HG02678 (cell line): ENCODE data around the gene C8G.

Experiments used
- ATAC-seq: cut with Tn5 transposase; IDR thresholded peaks from one replicate; pipeline ENCODE4 v1.9.1; 2021; ENCODE audit warnings: mild to moderate bottlenecking, moderate library complexity; ENCODE audit not compliant: unreplicated experiment

Gene C8G

DNA sequence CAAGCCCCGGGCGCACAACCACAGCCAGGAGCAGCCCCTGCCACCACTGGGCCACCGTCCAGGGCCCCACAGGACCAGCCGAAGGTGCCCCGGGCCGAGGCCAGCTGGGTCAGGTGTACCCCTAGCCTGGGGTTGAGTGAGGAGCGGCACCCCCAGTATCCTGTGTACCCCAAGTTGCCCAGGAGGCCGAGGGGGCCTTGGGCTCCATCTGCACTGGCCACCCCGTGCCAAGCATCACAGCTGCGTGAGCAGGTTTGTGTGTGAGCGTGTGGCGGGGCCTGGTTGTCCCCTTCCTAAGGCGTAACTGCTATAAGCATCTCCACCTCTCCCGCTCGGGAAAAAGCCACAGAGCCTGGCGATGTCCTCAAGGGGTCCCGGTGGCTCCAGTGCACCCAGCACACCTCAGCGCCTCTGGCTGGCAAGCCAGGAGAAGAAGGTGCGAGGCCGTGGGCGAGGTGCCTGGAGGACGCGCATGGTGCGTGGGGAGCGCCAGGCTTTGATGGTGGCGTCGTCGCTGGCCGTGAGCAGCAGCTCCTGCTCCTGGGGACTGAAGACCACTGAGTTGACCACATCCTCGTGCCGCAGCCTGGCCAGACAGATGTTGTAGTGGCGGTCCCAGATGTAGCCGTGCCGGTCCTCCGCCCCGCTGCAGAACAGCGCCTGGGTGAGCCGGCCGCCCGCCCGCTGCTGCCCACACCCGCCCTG lies 4.4 kb upstream of the C8G start:
- no peak for ATAC-seq

DNA sequence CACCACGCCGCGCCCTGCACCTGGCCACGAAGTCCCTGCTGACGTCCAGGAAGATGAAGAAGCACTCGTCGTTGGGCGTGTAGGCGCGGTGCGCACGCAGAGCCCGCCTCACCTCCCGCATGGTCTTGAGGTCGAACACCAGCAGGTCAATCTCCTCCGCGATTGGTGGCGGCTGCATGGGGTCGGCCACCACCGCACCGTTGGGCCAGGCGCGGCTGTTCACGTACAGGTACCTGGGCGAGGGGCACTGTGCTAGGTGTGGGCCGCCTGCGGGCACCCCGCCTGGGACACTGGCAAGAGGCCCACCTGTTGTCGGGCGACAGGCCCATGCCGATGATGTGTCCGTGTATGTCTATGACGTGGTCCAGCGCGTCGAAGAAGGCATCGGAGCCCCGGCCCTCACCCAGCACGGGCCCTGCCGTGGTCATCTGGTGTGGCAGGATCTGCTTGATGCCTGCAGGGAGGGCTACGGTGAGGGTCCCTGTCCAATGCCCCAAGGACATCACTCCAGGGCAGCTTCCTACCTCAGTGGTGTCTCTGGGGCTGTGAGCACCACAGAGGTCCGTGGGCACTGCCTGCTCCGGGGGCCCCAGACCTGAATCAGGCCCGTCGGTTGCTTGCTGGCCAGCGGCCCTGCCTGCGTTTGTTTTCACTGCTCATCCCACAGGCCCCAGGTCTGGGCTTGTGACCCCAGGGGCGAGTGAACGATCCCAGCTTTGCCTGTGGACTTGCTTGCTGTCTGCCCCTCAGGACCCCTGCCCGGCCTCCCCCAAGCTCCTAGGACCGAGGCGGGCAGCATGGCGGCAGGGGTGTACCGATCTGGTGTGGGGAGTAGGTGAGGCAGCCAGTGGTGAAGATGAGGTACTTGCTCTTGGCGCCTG lies 3.6 kb upstream of the C8G start:
- no peak for ATAC-seq

DNA sequence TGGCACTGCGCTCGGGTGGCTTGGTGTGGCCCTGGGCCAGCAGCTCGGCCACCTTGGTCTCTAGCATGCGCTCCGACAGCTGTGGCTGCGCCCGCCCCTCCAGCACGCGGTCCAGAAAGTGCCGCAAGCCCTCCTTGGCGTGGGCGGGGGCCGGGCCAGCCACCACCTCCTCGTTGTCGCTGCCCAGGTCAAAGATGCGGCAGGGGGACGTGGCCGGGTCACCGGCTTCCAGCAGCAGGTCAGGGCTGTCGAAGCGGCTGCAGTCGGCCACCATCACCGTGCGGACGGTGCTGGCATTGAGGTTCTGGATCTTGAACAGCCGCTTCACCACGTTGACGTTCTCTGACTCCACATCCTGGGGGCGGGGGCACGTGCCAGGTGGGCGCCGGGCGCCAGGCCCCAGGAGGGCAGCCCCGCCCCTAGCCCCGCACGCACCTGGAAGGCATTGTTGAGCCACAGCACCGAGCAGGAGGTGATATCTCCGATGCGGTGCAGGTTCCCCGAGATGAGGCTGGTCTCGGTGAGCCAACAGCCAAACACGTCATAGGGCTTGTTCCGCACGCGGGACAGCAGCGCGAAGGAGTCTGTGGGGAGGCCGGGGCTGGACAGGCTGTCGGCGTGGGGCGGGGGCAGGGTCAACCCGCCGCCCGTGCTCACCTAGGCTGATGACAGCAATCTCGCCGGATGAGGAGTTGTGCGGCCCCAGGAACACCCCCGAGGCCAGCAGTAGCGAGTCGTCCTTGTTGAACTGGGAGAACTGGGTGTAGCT lies 2.7 kb upstream of the C8G start:
- no peak for ATAC-seq

DNA sequence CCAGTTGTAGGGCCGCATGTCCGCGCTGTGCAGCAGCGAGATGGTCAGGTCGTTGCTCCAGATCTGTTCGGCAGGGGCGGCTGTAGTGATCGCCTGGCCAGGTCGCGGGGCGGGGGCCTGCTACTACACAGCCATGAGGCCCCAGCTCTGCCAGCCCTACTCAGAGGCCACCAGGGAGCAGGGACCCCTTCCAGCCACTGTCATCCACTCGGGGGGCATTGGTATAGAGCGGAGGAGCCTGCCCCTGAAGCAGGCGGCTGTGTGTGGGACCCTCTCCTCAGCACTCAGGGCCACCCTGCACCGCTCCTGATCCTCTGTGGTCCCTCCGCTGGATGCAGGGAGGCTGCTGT lies 2.2 kb upstream of the C8G start:
- ATAC-seq: no peak

DNA sequence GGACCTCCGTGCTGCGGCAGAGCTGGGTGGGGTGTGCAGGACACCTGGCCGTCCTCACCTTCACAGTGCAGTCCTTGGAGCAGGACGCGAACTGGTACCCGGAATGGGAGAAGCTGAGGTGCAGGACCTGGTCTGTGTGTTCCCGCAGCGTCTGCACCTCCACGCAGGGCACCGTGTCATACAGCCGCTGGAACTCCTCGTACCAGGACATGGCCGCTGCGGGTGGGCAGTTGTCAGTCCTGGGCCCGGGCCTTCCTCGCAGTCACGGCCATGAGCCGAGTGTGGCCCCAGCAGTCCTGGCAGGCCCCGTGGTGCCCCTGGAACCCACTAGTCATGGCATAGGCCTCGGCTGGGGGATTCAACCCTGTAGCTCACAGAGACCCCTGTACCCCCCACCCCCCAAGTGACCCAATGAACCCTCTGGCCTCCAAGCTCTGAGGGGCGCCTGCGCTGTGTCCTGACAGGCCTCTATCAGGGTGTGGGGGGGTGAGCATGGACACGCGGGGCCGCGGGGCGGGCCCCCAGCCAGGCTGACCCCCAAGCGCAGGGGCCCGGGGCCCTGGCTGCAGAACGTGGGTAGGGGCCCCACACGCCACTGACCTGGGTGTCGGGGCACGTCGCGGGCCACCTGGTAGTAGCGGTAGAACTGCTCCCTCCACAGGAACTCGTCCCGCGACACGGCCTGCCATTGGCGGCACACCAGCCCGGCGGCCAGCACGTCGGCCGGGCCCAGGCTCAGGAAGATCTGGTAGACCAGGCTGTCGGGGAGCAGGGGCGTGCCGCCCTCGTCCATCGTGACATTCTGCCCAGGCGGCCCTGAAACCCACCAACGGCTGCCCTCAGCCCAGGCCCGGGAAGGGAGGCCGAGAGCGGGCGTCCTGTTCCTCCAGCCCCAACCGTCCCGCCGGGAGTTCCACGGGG lies 1.5 kb upstream of the C8G start:
- peak; percentile 11 for ATAC-seq

DNA sequence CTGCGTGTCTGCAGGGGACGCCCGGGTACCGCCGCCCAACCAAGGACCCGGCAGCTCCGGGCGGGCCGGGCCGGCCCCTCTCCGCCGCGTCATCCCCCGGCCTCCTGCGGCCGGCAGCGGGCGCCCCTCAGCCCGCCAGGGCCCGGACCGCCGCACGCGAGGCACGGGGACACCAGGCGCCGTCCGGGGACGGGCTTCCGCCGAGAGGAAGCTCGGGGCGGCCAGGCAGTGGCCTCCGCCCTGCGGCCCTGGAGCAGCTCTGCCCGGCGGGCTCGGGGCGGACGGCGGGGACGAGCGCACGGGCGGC lies 878 bp upstream of the C8G start:
- ATAC-seq: no peak

DNA sequence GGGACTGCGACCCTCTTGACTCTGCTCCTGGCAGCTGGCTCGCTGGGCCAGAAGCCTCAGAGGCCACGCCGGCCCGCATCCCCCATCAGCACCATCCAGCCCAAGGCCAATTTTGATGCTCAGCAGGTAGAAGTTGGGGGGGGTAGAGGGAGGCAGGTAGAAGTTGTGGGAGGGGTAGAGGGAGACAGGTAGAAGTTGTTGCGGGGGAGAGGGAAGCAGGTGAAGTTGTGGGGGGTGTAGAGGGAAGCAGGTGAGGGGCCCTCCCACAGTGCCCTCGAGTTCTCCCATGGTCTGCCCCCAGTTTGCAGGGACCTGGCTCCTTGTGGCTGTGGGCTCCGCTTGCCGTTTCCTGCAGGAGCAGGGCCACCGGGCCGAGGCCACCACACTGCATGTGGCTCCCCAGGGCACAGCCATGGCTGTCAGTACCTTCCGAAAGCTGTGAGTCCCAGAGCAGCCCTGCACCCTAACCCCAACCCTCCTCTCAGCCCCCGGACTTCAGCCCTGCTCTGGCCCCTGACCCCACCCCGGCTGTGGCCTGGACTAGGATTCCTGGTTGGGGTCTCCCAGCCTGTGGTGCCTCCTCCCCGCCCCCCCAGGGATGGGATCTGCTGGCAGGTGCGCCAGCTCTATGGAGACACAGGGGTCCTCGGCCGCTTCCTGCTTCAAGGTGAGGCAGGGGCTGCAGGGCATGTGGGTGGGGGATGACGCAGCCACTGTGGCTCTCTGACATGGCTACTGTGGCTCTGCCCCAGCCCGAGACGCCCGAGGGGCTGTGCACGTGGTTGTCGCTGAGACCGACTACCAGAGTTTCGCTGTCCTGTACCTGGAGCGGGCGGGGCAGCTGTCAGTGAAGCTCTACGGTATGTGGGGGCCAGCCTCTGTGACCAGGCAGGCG lies 537 bp downstream of the C8G start:
- ATAC-seq: no peak

DNA sequence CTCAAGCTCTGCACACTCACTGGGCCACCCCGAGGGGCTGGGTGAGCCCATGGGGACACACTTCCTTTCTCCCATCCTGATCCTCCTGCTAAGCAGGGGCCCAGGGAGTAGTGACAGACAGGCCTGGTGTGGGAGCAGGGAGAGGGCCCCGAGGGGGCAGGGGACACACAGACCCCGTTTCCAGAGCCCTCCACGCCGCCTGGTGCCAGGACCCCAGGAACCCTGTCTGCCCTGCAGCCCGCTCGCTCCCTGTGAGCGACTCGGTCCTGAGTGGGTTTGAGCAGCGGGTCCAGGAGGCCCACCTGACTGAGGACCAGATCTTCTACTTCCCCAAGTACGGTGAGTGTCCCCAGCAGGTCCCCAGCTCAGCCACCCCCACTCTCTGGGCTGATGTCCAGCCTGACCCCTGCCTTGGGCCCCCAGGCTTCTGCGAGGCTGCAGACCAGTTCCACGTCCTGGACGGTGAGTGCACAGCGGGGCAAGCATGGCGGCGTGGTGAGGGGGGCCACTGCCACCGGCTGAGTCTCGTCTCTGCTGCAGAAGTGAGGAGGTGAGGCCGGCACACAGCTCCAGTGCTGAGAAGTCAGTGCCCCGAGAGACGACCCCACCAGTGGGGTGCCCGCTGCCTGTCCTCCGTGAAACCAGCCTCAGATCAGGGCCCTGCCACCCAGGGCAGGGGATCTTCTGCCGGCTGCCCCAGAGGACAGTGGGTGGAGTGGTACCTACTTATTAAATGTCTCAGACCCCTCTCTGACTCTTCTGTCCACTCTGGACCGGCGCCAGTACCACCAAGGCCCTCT lies 1.4 kb downstream of the C8G start:
- ATAC-seq: no peak

DNA sequence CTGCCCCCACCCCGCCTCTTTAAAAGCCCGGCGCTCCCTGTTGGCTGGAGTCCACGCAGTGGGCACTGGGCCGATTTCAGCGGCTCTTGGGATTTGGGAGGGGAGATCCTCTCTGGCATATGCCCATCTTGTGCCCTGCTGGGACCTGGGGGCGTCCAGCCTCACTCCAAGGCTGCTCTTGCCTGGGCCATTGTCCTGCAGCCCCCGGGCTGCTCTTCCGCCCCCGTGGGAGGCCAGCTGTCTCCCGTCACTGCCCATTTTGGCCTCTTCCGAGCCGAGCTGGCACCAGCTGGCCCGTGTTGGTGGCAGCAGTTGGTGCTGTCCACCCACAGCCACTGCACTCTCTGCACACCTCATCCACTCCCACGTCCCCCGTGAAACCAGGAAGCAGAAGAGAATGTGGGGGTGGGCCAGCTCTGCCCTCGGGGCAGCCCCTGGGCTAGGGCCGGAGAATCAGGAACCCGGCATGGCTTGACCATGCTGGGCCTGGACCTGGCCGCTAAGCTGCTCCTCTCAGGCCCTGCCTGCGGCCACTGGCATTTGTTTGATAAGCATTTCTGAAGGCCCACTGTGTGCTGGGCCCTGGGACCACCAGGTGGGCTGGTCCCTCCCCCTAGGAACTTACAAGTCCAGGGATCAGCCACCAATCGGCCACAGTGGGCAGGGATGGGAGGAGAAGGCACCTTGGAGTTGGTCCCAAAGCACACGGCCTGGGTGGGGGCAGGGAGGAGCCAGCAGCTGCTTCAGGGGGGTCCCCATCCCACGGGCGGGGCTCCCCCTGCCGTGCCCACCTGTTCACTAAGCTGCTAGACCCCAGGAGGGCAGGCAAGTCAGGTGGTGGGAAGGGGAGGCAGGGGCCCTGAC lies 2.2 kb downstream of the C8G start:
- ATAC-seq: no peak

DNA sequence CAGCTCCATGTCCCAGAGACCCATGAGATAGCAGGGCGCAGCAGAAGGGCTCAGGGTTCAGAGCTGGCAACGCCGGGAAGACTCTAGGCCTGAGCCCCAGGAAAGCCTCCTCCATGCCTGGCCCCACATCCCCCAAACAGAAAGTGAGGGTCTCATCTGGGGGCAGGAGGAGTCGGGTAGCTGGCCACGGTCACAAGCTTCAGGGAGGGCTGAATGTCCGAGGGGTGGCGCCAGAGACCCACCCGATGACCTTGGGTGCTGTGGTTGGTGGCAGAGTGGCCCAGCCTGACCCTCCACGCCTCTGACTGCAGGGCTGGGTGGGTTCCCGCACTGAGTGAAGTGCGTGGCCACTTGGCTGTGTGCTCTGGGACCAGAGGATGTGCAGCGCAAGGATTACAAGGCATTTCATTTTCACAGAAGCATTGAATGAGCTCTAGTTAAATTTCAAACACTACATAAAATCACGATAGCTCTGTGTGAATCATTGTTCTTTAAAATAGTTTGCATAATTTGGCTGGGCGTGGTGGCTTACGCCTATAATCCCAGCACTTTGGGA lies 3.0 kb downstream of the C8G start:
- ATAC-seq: no peak

DNA sequence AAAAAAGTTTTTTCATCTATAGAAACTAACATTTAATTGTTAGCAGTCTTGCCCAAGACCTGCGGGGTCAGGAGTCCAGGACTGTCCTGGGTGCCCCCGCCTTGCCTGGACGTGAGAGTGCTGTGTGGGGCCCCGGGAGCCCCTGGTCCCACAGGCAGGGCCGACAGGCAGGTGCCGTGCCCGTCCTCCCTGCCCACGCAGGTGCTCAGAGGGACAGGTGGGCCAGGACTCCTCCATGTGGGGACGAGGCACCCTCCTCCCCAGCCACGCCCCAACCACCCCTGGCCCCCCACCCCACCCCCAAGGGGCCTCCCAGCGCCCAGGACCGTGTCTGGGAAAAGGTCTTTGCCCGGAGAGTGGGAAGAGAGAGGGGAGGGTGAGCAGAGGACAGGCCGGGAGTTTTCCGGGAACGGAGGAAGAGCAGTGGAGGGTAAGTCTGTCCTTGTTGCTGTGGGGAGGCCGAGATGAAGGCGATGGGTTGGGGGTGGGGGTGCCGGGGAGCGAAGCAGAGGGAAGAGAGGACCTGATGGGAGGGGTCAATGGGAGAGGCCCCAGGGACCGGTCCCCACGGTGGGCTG lies 4.3 kb downstream of the C8G start:
- ATAC-seq: no peak

DNA sequence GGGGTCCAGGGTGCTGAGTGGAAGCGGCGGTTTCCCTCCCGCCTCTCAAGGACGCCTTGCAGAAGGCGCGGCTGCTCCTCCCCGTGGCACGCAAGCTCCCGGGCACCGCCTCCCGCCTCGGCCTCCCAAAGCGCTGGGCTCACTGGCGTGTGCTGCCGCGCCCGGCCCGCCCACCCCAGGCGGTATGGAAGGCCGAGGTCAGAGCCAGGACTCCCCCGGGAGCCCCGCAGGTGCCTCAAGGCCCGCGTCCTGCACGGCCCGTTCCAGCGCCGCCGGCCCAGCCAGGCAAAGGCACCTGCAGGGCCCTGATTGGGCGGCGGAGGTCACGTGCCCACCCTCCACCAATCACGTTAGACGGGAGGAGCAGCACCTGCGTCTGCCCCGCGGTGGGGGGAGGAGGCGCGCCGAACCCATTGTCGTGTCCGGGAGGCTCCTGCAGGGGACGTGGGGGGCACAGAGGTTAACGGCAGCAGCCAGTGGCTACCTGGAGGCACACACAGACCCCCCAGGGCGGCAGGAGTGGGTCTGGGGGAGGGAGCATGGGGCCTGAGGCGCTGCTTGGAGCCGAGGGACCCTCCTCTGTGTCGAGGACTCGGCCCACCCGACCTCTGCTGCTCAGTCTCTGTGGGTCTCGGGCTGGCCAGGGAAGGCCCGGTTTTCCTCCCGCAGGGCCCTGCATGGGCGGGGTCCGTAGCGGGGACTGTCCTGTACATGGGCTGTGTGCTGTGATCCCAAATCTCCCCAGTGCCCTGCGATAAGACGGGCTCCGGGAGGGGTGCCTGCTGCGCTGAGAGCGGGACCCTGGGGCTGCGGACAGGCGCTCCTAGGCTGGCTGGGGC lies 5.0 kb downstream of the C8G start:
- peak; percentile 86 for ATAC-seq

DNA sequence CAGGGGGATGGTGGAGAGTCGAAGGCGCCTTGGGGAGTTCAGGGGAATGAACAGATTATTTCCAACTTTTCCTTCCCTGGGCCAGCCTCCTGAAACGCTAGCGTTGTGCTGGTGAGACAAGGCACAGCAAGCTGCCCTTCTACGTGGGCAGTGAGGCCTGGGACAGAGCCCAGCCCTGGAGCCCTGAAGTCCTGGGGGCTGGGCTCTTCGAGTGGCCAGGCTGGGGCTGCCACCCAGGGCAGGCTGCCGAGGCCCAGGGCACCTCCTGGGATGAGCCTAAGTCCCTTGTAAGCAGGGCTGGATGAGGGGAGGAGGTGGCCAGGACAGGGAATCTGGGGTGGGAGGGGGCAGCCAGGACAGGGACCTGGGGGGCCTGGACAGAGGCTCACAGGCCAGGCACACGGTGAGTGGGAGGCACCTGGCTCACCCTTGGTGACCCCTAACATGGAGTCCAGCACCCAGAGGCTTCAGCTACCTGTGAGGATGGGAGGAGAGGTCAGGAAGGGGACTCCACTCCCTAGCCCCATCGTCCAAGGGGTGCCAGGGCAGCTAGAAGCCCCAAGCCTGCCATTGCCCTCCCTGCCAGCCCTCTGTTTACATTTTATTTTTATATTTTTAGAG lies 5.7 kb downstream of the C8G start:
- ATAC-seq: no peak

DNA sequence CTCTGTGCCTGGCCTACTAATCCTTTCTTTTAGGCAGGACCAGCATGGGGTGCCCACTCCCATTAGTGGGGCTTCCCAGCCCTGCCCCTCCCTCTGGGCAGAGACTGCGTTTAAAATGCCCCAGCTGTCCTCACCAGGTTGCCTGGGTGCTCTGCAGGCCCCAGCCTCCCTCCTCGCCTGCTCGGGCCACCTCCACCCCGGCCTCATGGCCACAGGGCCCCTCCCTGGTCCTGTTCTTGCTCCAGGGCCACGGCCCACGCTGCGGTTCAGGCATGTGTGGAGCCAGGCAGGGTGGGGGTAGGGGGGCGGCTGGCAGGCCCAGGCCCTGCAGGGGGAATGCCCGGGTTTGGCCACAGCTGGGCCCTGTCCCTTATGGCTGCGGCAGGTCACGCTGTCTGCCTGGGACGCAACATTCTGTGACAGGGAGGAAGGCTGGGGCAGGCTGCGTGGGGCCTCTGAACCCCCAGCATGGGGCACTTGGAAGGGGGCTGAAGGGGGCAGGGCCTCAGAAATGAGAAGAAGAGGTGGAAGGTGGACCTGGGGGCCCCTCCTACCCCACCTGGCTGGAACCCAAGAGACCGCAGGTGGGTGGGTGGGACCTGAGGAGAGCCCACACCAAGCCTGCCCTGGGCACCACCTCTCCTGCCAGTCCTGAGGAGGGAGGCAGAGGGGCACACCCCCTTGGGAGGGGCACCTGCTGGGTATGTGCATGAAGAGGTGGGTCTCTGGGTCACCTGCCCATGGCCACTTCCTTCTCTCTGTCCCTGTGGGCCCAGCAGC lies 6.7 kb downstream of the C8G start, which contains the start of gene LCN12:
Gene LCN12, plus strand, starts transcription at position 733 of the 780 bp plus-strand sequence. CDS start 55 bp downstream, outside the sequence.
- no peak for ATAC-seq

DNA sequence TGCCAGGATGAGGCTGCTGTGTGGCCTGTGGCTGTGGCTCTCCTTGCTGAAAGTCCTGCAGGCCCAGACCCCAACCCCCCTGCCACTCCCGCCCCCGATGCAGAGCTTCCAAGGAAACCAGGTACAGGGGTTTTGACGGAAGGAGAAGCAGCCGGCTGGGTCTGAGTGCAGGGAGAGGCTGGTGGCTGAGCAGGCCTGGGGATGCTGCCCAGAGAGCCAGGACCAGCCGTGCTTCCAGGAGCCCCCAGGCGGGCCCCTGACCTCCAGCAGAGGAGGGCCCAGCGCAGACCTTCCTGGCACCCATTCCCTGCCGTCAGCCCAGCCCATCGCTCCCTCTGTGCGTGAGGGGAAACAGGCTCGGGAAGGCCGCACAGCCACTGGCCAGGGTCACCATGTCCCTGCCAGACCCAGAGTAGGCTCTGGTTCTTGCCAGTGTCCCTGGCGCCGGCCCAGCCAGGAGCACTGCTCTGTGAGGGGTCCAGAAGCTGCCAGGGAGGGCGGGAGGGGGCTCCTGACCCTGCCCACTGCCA lies 7.3 kb downstream of the C8G start:
- no peak for ATAC-seq
